GM12872 (cell line): ENCODE data around the gene CHKA.

Experiments
- TF ChIP-seq, protein P1 (sequence below): IDR thresholded peaks from 3 replicates; pipeline ENCODE4 v1.5.1; 2011; ENCODE audit warnings: low read depth, mild to moderate bottlenecking, low read length, moderate library complexity; ENCODE audit not compliant: insufficient read depth

Gene CHKA

DNA sequence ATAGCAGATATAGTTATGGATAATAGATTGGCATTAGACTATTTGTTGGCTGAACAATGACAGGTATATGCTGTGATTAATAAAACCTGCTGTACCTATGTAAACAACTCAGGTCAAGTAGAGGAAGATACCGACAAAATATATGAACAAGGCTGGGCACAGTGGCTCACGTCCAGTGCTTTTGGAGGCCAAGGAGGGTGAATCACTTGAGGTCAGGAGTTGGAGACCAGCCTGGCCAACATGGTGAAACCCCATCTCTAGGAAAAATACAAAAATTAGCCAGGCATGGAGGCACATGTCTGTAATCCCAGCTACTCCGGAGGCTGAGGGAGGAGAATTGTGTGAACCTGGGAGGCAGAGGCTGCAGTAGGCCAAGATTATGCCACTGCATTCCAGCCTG is 14.0 kb upstream of the CHKA start:
- TF ChIP-seq, protein P1, sequence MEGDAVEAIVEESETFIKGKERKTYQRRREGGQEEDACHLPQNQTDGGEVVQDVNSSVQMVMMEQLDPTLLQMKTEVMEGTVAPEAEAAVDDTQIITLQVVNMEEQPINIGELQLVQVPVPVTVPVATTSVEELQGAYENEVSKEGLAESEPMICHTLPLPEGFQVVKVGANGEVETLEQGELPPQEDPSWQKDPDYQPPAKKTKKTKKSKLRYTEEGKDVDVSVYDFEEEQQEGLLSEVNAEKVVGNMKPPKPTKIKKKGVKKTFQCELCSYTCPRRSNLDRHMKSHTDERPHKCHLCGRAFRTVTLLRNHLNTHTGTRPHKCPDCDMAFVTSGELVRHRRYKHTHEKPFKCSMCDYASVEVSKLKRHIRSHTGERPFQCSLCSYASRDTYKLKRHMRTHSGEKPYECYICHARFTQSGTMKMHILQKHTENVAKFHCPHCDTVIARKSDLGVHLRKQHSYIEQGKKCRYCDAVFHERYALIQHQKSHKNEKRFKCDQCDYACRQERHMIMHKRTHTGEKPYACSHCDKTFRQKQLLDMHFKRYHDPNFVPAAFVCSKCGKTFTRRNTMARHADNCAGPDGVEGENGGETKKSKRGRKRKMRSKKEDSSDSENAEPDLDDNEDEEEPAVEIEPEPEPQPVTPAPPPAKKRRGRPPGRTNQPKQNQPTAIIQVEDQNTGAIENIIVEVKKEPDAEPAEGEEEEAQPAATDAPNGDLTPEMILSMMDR: no peak

DNA sequence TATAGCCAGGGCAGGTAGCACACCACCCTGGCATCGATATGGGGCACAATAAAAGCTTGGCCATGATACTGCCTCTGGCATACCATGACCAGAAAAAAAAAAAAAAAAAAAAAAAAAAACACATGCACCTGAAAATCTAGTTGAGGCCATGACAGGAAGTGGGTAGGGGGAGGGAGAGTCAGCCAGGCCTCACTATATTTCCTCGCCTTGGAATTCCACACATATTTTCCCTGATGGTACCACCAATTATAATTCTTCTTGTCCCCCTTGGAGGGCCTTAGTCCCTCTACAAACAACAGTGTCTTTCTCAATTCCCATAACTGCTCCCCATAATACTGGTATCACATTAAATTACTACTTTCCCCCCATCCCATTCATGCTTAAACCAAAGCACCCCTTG is 12.6 kb upstream of the CHKA start:
- TF ChIP-seq, protein P1: no peak

DNA sequence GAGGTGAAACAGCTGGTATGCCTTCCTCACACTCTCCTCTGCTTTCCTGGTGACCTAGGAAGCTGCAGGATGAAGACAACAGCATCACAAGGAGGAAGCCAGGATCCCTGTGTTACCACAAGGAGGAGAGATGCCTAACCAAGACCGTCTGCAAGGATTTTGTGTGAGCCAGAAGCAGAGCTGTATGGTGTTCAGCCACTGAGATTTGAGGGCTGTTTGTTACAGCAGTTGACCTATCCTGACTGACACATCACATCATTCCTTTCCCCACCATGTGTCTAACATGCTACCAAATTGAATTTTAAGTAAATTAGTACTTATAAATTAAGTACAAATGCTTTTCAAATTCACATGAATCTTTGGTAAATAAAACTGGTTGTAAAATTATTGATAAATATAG is 8.9 kb upstream of the CHKA start:
- TF ChIP-seq, protein P1: no peak

DNA sequence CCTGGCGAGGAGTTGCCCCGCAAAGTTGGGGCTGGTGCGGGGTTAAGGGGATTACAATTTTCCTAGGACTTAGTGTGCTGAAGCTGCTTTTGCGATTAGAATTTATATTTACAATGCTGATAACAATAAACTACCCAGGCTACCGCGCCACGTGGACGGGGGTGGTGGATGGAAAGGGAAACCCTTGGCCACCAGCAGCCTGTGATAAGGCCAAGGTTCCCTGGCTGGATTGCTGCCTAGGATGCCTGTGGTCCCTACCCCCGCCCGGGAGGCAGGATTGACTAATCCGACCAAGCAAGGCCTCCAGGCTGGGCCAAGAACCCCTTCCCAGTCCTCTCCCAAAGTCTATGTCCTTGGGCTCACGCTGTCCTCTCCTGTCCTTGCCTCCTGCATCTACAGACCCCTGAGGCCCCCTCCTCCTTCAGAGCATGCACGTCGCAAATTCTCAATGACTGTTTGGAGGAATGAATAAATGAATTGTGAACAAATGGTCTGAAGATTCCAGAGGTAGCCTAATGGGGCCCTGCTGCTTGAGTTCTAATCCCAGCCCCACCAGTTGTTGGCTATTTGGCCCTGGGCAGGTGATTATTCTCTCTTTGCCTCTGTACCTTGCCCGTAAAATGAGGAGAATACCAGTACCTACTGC is 7.6 kb upstream of the CHKA start:
- TF ChIP-seq, protein P1: no peak

DNA sequence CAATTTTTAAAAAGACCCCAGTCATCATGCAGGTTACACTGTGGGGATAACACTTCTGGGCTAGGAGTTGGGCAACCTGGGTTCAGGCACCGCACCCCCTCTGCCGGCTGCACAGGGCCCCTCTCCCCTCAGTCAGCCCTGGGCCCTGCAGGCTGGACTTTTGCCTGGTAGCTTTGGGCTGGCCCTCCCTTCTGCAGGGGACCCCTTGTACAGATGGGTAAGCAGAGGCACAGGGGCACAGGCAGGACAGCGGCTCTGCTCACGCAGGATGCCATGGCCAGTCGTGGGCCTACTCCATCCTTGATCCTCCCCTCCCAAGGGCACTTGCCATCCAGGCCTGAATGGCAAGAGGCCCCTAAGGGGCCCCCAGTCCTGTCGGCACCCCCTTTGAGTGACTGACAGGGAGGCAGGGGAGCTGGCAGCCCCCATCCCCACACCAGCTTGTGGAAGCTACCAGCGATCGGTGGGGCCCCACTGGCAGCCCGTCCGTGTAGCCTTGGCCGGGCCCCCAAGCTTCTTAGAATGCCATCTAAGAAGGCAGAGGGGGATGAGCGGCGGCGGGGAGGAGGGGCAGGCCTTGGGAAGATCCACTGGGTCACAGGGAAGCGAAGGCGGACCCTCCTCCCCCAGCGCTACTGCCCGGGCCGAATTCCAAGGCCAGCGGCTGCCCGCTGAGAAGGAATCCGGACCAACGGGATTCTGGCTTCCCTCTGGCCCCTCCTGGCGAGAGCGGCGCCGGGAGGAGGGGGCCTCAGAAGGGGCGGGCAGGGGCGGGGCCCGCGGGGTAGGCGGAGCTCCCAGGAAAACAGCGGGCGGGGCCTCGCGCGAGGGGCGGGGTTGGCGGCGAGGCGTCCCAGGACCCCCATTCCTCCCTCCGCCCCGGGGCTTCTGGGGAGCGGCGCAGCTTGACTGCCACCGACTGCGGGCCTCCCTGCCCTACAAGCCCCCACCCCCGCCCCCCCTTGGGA is 6.8 kb upstream of the CHKA start:
- TF ChIP-seq, protein P1: no peak

DNA sequence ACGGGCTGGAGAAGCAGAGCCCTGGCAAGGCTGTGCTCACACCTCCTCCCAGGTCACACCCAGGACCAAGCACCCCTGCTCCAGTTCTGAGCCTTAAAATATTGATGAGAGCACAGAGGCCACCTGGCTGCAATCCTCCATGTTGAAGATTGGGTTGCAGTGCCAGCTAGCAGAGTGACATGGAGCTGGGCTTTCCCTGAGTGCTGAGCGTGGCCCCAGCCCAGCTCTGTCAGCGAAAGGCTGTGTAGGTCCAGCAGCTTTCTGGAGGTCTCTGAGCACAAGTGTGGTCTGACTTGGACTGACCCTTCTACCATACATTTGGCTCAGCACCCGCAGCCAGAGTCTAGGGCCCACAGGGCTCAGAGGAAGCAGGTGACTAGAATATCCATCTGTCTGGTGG is 4.0 kb upstream of the CHKA start:
- TF ChIP-seq, protein P1: no peak

DNA sequence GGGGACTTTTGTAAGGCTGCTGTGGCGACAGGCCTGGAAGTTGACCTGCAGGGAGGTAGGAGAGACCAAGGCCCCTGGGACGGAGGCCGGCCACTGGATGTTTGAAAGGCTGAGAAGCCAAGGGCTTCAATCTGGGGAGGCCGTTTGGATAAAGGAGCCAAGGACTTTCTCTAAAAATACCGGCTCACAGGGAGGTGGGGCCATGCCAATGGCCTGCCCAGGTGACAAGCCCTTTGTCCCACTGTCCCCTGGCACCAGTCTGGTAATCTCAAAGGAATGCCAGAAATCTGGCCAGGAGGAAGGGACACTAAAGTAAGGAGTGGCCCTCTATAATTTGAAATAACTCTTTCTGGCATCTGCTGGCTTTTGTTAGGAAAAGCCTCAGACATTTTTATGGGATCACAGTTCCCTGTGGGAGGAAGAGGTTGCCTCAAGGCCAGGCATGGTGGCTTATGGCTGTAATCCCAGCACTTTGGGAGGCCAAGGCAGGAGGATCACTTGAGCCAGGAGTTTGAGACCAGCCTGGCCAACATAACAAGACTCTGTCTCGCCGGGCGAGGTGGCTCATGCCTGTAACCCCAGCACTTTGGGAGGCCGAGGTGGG is 1.9 kb upstream of the CHKA start:
- TF ChIP-seq, protein P1: no peak
